Measurements from ENCODE around the gene CCDC183. TPM values are rescaled to one million over a fixed set of nuclear protein-coding genes. Genes with fewer than 3 reads are reported as not detected.

CCDC183 gene
- total and polyA plus RNA-seq, 7 donors, result 0.71 to 3.5 (median 2.2) TPM; not detected in 1

- TF ChIP-seq POLR2A (IDR thresholded peaks at IDR 0.05) (no peak), CTCF (IDR thresholded peaks at IDR 0.05) (no peak)
Observed at GRCh38 chr9:136748666-136749611, 47.2 kb upstream of the CCDC183 start.

GRCh38 chr9:136750526-136750925, 45.6 kb upstream of the CCDC183 start:
- Histone ChIP-seq H3K9me3 (peaks cover 0 to 5% (median 0%) of the 10 kb centered on the region in 4 donors), H3K4me1 (no peaks in the 10 kb centered on the region), H3K27ac (no peak overlapping the region), H3K27me3 (peaks cover 0 to 2% (median 0%) of the 10 kb centered on the region in 3 donors), H3K4me3 (no peak overlapping the region), H3K36me3 (no peaks in the 10 kb centered on the region)
- intact Hi-C loops (cut with DNase I), result no loop called here
- no peak for DNase-seq
- WGBS, 2 donors, result 53 to 58% methylated on average over 2 of the region's 2 CpGs
- TF ChIP-seq CTCF (IDR thresholded peaks at IDR 0.05) (no peak), POLR2AphosphoS5 (IDR thresholded peaks at IDR 0.05) (no peak), EP300 (IDR thresholded peaks at IDR 0.05) (no peak), POLR2A (IDR thresholded peaks at IDR 0.05) (no peak)

More at GRCh38 chr9:136748666-136749611, 47.2 kb upstream of the CCDC183 start:
- no peaks in the 10 kb centered on the region for H3K4me1 ChIP-seq
- no peak overlapping the region for H3K27ac ChIP-seq
- no peak overlapping the region for H3K4me3 ChIP-seq
- intact Hi-C loops (cut with DNase I), result no loop called here
- peaks cover 0 to 5% (median 0%) of the 10 kb centered on the region in 4 donors for H3K9me3 ChIP-seq
- no peaks in the 10 kb centered on the region for H3K36me3 ChIP-seq
- H3K27me3 ChIP-seq, result peaks cover 0 to 14% (median 9%) of the 10 kb centered on the region in 3 donors
- DNase-seq, result no peak
- WGBS, 2 donors, result 70 to 88% methylated on average over 21 of the region's 21 CpGs

- H3K27ac ChIP-seq, result no peak overlapping the region
- H3K9me3 ChIP-seq, result peaks cover 0 to 5% (median 0%) of the 10 kb centered on the region in 4 donors
- H3K27me3 ChIP-seq, result no peaks in the 10 kb centered on the region
- H3K36me3 ChIP-seq, result no peaks in the 10 kb centered on the region
- WGBS, 2 donors, result 83 to 85% methylated on average over 1 of the region's 1 CpG
- no peak overlapping the region for H3K4me3 ChIP-seq
- intact Hi-C loops (cut with DNase I), result no loop called here
- no peak for DNase-seq
- no peak for TF ChIP-seq POLR2AphosphoS5 (IDR thresholded peaks at IDR 0.05)
- no peak for TF ChIP-seq POLR2A (IDR thresholded peaks at IDR 0.05)
- TF ChIP-seq EP300 (IDR thresholded peaks at IDR 0.05), result no peak
- TF ChIP-seq CTCF (IDR thresholded peaks at IDR 0.05), result no peak
- no peaks in the 10 kb centered on the region for H3K4me1 ChIP-seq
Observed at GRCh38 chr9:136751244-136751643, 44.9 kb upstream of the CCDC183 start.

- intact Hi-C loops (cut with DNase I), result no loop called here
- no peak for TF ChIP-seq CTCF (IDR thresholded peaks at IDR 0.05)
- no peak for TF ChIP-seq POLR2AphosphoS5 (IDR thresholded peaks at IDR 0.05)
- no peak for TF ChIP-seq EP300 (IDR thresholded peaks at IDR 0.05)
- no peak for TF ChIP-seq POLR2A (IDR thresholded peaks at IDR 0.05)
- Histone ChIP-seq H3K27ac (no peak overlapping the region), H3K4me1 (no peaks in the 10 kb centered on the region), H3K36me3 (no peaks in the 10 kb centered on the region), H3K27me3 (no peaks in the 10 kb centered on the region), H3K9me3 (peaks cover 0 to 5% (median 0%) of the 10 kb centered on the region in 4 donors), H3K4me3 (no peak overlapping the region)
- DNase-seq, result no peak
Observed at GRCh38 chr9:136751814-136752213, 44.3 kb upstream of the CCDC183 start.

Data from sigmoid colon (tissue), 7 donors.